CD4-positive, alpha-beta T cell (primary cell): ENCODE measurements around the gene RBP3. TPM values are rescaled to one million over a fixed set of nuclear protein-coding genes. Genes with fewer than 3 reads are reported as not detected.

ENCODE experiments used
- ATAC-seq: fragments of 200-7000 bp; cut with Tn5 transposase; one replicate; pipeline ENCODE4 v1.10.0; 2022; ENCODE audit warnings: mild to moderate bottlenecking; ENCODE audit not compliant: poor library complexity
- CTCF ChIA-PET: fragments of 350-600 bp; sonication (Branson Sonifier 250); formaldehyde crosslinking; loops from one replicate; lab custom pipeline; 2021; ENCODE audit warnings: antibody characterized with exemption, inconsistent platforms; lab: Charles Lee
- POLR2A ChIA-PET: fragments of 350-600 bp; sonication (Branson Sonifier 250); formaldehyde crosslinking; loops from one replicate; lab custom pipeline; 2021; ENCODE audit warnings: antibody characterized with exemption, inconsistent platforms; lab: Charles Lee
- DNase-seq, 14 experiments: peaks; one replicate each; pipeline ENCODE4 v3.0.0-alpha.2; 2013 to 2020; ENCODE audit warnings: mixed read lengths in 2 of 14
- H3K27ac ChIP-seq, 2 donors: one replicate each; pipeline versions ENCODE4 v1.5.1 to v1.7.0; 2013; ENCODE audit warnings: low read length in 2 of 2, low read depth in 1 of 2, mild to moderate bottlenecking in 1 of 2
- H3K27me3 ChIP-seq, 2 experiments: 1 replicate in 1 of 2; 2 replicates in 1 of 2; pipeline versions ENCODE4 v1.6.1 to v1.7.0; 2013; ENCODE audit warnings: low read length in 2 of 2, control low read depth in 1 of 2, mild to moderate bottlenecking in 1 of 2, moderate library complexity in 1 of 2; ENCODE audit not compliant: insufficient read depth in 2 of 2, control insufficient read depth in 1 of 2
- H3K36me3 ChIP-seq: one replicate; pipeline ENCODE4 v1.6.1; 2013; ENCODE audit warnings: low read length, control low read depth; ENCODE audit not compliant: insufficient read depth
- H3K4me1 ChIP-seq: one replicate; pipeline ENCODE4 v1.6.1; 2013; ENCODE audit warnings: low read length, control low read depth; ENCODE audit not compliant: insufficient read depth
- H3K4me3 ChIP-seq: one replicate; pipeline ENCODE4 v1.5.1; 2013; ENCODE audit warnings: mild to moderate bottlenecking, low read length, moderate library complexity
- H3K9me3 ChIP-seq, 2 experiments: 1 replicate in 1 of 2; 2 replicates in 1 of 2; pipeline versions ENCODE4 v1.6.1 to v1.7.0; 2013; ENCODE audit warnings: low read length in 2 of 2, mild to moderate bottlenecking in 2 of 2, control low read depth in 1 of 2, moderate library complexity in 1 of 2; ENCODE audit not compliant: control insufficient read depth in 1 of 2, insufficient read depth in 1 of 2
- H3K27ac Mint-ChIP-seq: one replicate; pipeline ENCODE4 v1.8.0; 2020; ENCODE audit warnings: mixed read lengths
- H3K27me3 Mint-ChIP-seq: one replicate; pipeline ENCODE4 v1.8.0; 2021; ENCODE audit warnings: mixed read lengths
- H3K36me3 Mint-ChIP-seq: one replicate; pipeline ENCODE4 v1.8.0; 2021; ENCODE audit warnings: low read depth, mixed read lengths
- H3K4me1 Mint-ChIP-seq: one replicate; pipeline ENCODE4 v1.8.0; 2021; ENCODE audit warnings: low read depth, mixed read lengths
- H3K4me3 Mint-ChIP-seq: one replicate; pipeline ENCODE4 v1.8.0; 2020; ENCODE audit warnings: mild to moderate bottlenecking, mixed read lengths
- H3K9me3 Mint-ChIP-seq: one replicate; pipeline ENCODE4 v1.8.0; 2020; ENCODE audit warnings: mixed read lengths
- intact Hi-C, 2 experiments: fragments of 100-400 bp; cut with DNase I in 1 of 2; cut with micrococcal nuclease in 1 of 2; formaldehyde crosslinking; loops; one replicate each; pipeline versions ENCODE4 v1.15.1 to v1.9.0; 2023 to 2025; cut with DNase I, micrococcal nuclease
- total RNA-seq, 174 experiments: library from RNA in 2 of 174; stranded (reverse) in 2 of 174; gene quantifications; one replicate each; pipeline ENCODE4 v1.2.3 and lab custom pipeline; 2021 to 2026
- TF ChIP-seq, protein P1 (sequence below): fragments of 200-600 bp; IDR thresholded peaks from one replicate; pipeline ENCODE4 v1.8.0; 2022; ENCODE audit warnings: antibody characterized with exemption, mild to moderate bottlenecking

Gene RBP3
- total RNA-seq, 2 experiments from 2014 or later = not detected

DNA sequence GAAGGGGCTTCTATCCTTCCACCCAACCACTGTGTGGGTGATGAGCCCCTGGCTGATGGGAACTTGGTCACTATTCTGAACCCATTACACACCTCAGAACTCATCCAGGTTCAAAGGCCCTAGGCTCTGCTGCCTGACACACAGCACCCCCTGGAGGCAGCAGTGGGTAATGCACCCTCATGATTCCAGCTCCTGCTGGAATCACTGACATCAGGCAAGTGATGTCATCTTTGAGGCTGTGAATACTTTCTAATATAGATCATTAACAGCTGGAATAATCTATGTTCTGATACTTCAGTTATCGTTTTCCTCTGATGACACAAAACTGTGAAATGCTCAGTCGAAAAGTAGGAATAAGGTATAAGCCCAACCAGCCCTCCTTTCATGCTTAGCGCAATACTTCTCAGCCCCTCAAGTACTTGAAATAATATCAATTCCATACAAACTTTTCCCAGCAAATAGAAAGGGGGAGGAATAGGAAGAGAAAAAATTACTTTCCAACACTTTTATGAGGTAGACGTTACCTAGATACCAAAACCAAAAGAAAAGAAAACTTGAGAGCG, 7.5 kb upstream of the RBP3 start:
- Mint-ChIP-seq H3K4me3 (no peak overlapping the region), H3K36me3 (no peaks in the 10 kb centered on the region), H3K27ac (no peak overlapping the region), H3K4me1 (no peaks in the 10 kb centered on the region), H3K27me3 (peaks cover 6% of the 10 kb centered on the region), H3K9me3 (no peaks in the 10 kb centered on the region)
- ATAC-seq (peak; percentile 75), DNase-seq (peak; percentile 44 to 81 (median 66))
- Histone ChIP-seq H3K4me1 (no peaks in the 10 kb centered on the region), H3K27ac (no peak overlapping the region), H3K9me3 (no peaks in the 10 kb centered on the region), H3K27me3 (peaks cover 0 to 5% of the 10 kb centered on the region in 2 experiments), H3K36me3 (no peaks in the 10 kb centered on the region), H3K4me3 (no peak overlapping the region)
- POLR2A ChIA-PET = no interaction called here
- TF ChIP-seq, protein P1, sequence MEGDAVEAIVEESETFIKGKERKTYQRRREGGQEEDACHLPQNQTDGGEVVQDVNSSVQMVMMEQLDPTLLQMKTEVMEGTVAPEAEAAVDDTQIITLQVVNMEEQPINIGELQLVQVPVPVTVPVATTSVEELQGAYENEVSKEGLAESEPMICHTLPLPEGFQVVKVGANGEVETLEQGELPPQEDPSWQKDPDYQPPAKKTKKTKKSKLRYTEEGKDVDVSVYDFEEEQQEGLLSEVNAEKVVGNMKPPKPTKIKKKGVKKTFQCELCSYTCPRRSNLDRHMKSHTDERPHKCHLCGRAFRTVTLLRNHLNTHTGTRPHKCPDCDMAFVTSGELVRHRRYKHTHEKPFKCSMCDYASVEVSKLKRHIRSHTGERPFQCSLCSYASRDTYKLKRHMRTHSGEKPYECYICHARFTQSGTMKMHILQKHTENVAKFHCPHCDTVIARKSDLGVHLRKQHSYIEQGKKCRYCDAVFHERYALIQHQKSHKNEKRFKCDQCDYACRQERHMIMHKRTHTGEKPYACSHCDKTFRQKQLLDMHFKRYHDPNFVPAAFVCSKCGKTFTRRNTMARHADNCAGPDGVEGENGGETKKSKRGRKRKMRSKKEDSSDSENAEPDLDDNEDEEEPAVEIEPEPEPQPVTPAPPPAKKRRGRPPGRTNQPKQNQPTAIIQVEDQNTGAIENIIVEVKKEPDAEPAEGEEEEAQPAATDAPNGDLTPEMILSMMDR = peak; percentile 99
- CTCF ChIA-PET = interaction anchor here (0.6 to 1.4 kb wide), 10 partner anchors 13 to 348 kb away, joined by 3 to 12 read pairs (median 4); no protein-coding TSS in a partner anchor
- intact Hi-C loops = loop anchor here (1.0 kb wide), 2 partner anchors 293 to 316 kb away; no protein-coding TSS in a partner anchor

GRCh38 chr10:47344996-47345870, 2.9 kb upstream of the RBP3 start:
- H3K9me3 Mint-ChIP-seq = no peaks in the 10 kb centered on the region

GRCh38 chr10:47346581-47347302, 1.4 kb upstream of the RBP3 start:
- intact Hi-C loops = no loop called here
- TF ChIP-seq, protein P1 = no peak
- H3K27ac ChIP-seq = no peak overlapping the region
- H3K9me3 ChIP-seq = no peaks in the 10 kb centered on the region
- POLR2A ChIA-PET = no interaction called here
- H3K9me3 Mint-ChIP-seq = no peaks in the 10 kb centered on the region
- H3K4me3 Mint-ChIP-seq = no peak overlapping the region
- CTCF ChIA-PET = no interaction called here
- H3K27ac Mint-ChIP-seq = no peak overlapping the region
- no peaks in the 10 kb centered on the region for H3K4me1 Mint-ChIP-seq
- H3K36me3 ChIP-seq = no peaks in the 10 kb centered on the region
- ATAC-seq (no peak), DNase-seq (peak in 1 of 14 experiments; percentile 24)
- no peaks in the 10 kb centered on the region for H3K36me3 Mint-ChIP-seq
- H3K4me1 ChIP-seq = no peaks in the 10 kb centered on the region
- H3K4me3 ChIP-seq = no peak overlapping the region
- no peaks in the 10 kb centered on the region for H3K27me3 ChIP-seq
- H3K27me3 Mint-ChIP-seq = no peaks in the 10 kb centered on the region

More at GRCh38 chr10:47344996-47345870, 2.9 kb upstream of the RBP3 start:
- intact Hi-C loops = no loop called here
- peaks cover 6% of the 10 kb centered on the region for H3K27me3 Mint-ChIP-seq
- H3K27ac Mint-ChIP-seq = no peak overlapping the region
- ATAC-seq (no peak), DNase-seq (no peak)
- ChIA-PET POLR2A (no interaction called here), CTCF (interaction anchor here (0.6 kb wide), 1 partner anchor 144 kb away, joined by 3 read pairs; no protein-coding TSS in a partner anchor)
- TF ChIP-seq, protein P1 = no peak
- no peaks in the 10 kb centered on the region for H3K4me1 Mint-ChIP-seq
- Histone ChIP-seq H3K36me3 (no peaks in the 10 kb centered on the region), H3K27ac (no peak overlapping the region), H3K4me3 (no peak overlapping the region), H3K27me3 (no peaks in the 10 kb centered on the region), H3K4me1 (no peaks in the 10 kb centered on the region), H3K9me3 (no peaks in the 10 kb centered on the region)
- no peak overlapping the region for H3K4me3 Mint-ChIP-seq
- H3K36me3 Mint-ChIP-seq = no peaks in the 10 kb centered on the region
